Muscle layer of colon (tissue), 2 donors: ENCODE measurements around the gene ANO2.

Source experiments
- H3K27ac ChIP-seq: one replicate; pipeline ENCODE4 v1.7.0; 2013; ENCODE audit warnings: low read depth, mild to moderate bottlenecking, low read length, moderate library complexity
- H3K27me3 ChIP-seq, 2 donors: one replicate each; pipeline ENCODE4 v1.7.0; 2013; ENCODE audit warnings: low read length in 2 of 2, mild to moderate bottlenecking in 2 of 2; ENCODE audit not compliant: insufficient read depth in 2 of 2, control insufficient read depth in 1 of 2
- H3K36me3 ChIP-seq: one replicate; pipeline ENCODE4 v1.7.0; 2013; ENCODE audit warnings: mild to moderate bottlenecking, low read length; ENCODE audit not compliant: insufficient read depth
- H3K4me1 ChIP-seq: one replicate; pipeline ENCODE4 v1.7.0; 2013; ENCODE audit warnings: mild to moderate bottlenecking, low read length; ENCODE audit not compliant: insufficient read depth
- H3K4me3 ChIP-seq, 2 donors: one replicate each; pipeline ENCODE4 v1.7.0; 2013; ENCODE audit warnings: low read length in 2 of 2, low read depth in 1 of 2, mild to moderate bottlenecking in 1 of 2, moderate library complexity in 1 of 2
- H3K9ac ChIP-seq: one replicate; pipeline ENCODE4 v1.7.0; 2013; ENCODE audit warnings: low read length
- H3K9me3 ChIP-seq: one replicate; pipeline ENCODE4 v1.7.0; 2013; ENCODE audit warnings: mild to moderate bottlenecking, low read length
- donor health status: abdominal sarcoma.
- donor health status: Adenocarcinoma of cecum.

The ANO2 gene

DNA sequence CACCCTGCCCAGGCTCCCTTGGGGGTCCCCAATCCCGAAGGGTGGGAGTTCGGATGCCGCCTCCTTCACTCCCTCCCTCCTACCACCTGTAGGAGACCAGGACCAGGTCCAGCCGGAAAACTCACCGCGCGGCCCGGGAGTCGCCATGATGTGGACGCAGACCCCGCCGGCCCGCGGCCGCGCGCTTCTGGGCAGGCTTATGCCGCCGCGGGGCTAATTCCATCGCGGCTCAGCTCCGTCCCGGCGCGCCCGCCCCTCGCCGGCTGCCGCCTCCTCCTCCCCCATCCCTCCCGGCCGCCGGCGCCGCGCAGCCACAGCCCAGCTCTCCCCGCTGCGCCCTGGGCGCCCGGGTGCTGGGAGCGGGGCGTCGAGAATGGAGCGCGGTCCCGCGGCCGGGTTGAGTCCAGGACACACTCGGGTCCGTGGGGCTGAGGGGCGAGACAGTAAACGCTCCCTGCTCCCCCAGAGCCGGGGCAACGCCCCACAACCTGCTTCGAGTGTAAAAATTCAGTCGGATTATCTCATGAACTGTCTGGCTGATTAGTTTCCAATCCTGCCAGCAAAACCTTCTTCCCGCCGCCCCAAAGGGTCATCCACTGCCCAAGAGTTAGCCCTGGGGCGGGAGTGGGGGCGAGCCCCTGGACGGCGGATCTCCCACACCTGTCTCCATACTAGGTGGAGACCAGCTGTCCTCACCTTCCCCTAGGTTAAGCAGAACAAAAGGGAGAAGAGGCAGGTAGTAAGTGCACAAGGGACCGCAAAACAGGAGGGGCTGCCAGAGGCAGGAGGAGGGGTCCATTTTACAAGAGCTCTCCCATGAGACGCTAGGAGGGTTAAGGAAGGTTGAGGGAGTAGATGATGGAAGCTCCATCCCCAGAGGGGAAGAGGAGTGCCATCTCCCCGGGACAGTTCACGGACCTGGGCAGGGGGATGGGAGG, at the start of gene ANO2:
Gene ANO2, minus strand, starts transcription at position 189 of the 938 bp plus-strand sequence. Its CDS starts 42 bp downstream, at position 147.
- no peak within 1 kb of the TSS for H3K9ac ChIP-seq
- H3K36me3 ChIP-seq = no peaks in the 10 kb centered on the region
- H3K9me3 ChIP-seq = no peaks in the 10 kb centered on the region
- no peaks in the 10 kb centered on the region for H3K4me1 ChIP-seq
- H3K27ac ChIP-seq = no peak within 1 kb of the TSS
- H3K4me3 ChIP-seq = peak within 1 kb of the TSS; percentile 36 to 44
- peaks cover 14 to 26% of the 10 kb centered on the region in 2 donors for H3K27me3 ChIP-seq

GRCh38 chr12:5989621-5990020, 44.6 kb upstream of the ANO2 start:
- peaks cover 10% of the 10 kb centered on the region for H3K4me1 ChIP-seq
- no peaks in the 10 kb centered on the region for H3K27me3 ChIP-seq
- H3K9me3 ChIP-seq = no peaks in the 10 kb centered on the region
- H3K27ac ChIP-seq = no peak overlapping the region
- no peak overlapping the region for H3K9ac ChIP-seq
- no peak overlapping the region for H3K4me3 ChIP-seq
- no peaks in the 10 kb centered on the region for H3K36me3 ChIP-seq

- peak overlapping the region; percentile 47 for H3K27ac ChIP-seq
- no peak overlapping the region for H3K4me3 ChIP-seq
- no peak overlapping the region for H3K9ac ChIP-seq
- no peaks in the 10 kb centered on the region for H3K27me3 ChIP-seq
- peaks cover 10% of the 10 kb centered on the region for H3K4me1 ChIP-seq
- no peaks in the 10 kb centered on the region for H3K36me3 ChIP-seq
- no peaks in the 10 kb centered on the region for H3K9me3 ChIP-seq
These were observed 43.6 kb upstream of the ANO2 start for GRCh38 chr12:5988659-5989116.

- Histone ChIP-seq H3K9me3 (no peaks in the 10 kb centered on the region), H3K27ac (peak overlapping the region; percentile 47), H3K36me3 (no peaks in the 10 kb centered on the region), H3K27me3 (no peaks in the 10 kb centered on the region), H3K9ac (no peak overlapping the region), H3K4me3 (no peak overlapping the region), H3K4me1 (peaks cover 10% of the 10 kb centered on the region)
These were observed 43.0 kb upstream of the ANO2 start for GRCh38 chr12:5988088-5988487.

- Histone ChIP-seq H3K27ac (no peak overlapping the region), H3K9ac (no peak overlapping the region), H3K4me1 (peaks cover 10% of the 10 kb centered on the region), H3K36me3 (no peaks in the 10 kb centered on the region), H3K9me3 (no peaks in the 10 kb centered on the region), H3K27me3 (no peaks in the 10 kb centered on the region), H3K4me3 (no peak overlapping the region)
These were observed 42.5 kb upstream of the ANO2 start for GRCh38 chr12:5987573-5987972.

DNA sequence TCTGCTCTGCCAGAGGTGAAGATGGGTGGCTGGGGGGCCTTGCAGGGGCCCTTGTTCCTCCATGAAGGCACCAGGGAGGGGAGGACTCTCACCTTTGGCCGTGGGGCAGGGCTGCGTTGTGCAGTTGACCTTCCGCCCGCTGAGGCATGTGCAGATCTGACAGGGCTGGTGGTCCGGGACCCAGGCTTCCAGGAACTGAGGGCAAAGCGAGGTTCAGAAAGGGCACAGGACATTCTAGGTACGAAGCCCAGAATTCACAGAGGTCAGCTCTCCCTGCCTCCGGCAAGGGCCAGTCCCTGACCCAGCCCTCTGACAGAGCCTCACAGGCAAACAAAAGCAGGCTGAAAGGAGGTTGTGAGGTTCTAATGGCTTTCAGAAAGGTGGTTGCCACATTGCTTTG, 40.4 kb upstream of the ANO2 start:
- Histone ChIP-seq H3K36me3 (no peaks in the 10 kb centered on the region), H3K4me3 (no peak overlapping the region), H3K9me3 (no peaks in the 10 kb centered on the region), H3K27ac (no peak overlapping the region), H3K27me3 (no peaks in the 10 kb centered on the region), H3K4me1 (peaks cover 10% of the 10 kb centered on the region), H3K9ac (no peak overlapping the region)

GRCh38 chr12:5984873-5985272, 39.8 kb upstream of the ANO2 start:
- H3K27ac ChIP-seq = no peak overlapping the region
- H3K27me3 ChIP-seq = no peaks in the 10 kb centered on the region
- H3K36me3 ChIP-seq = no peaks in the 10 kb centered on the region
- H3K4me1 ChIP-seq = peaks cover 10% of the 10 kb centered on the region
- no peaks in the 10 kb centered on the region for H3K9me3 ChIP-seq
- no peak overlapping the region for H3K9ac ChIP-seq
- no peak overlapping the region for H3K4me3 ChIP-seq

DNA sequence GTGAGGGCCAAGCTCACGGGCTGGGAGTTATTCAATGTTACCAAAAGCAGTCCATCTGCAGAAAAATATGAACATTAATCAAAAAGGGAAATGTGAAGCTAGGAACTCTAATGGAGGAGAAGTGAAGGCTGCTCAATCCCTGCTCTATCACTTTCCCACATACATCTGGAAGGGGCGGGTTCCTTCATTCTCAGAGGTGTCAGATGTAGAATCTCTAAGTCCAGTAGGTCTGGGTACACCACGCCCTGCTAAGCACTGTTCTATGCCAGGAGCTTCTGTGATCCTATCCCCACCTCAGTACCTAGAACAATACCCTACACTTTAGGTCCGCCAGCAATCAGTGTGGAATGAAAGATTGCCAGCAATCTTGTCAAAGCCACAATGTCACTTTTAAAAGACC, 37.0 kb upstream of the ANO2 start:
- H3K27ac ChIP-seq = no peak overlapping the region
- H3K4me1 ChIP-seq = no peaks in the 10 kb centered on the region
- H3K9me3 ChIP-seq = no peaks in the 10 kb centered on the region
- no peak overlapping the region for H3K9ac ChIP-seq
- no peaks in the 10 kb centered on the region for H3K27me3 ChIP-seq
- no peaks in the 10 kb centered on the region for H3K36me3 ChIP-seq
- no peak overlapping the region for H3K4me3 ChIP-seq

GRCh38 chr12:5977556-5977955, 32.5 kb upstream of the ANO2 start:
- H3K4me3 ChIP-seq = no peak overlapping the region
- H3K4me1 ChIP-seq = no peaks in the 10 kb centered on the region
- H3K36me3 ChIP-seq = no peaks in the 10 kb centered on the region
- no peaks in the 10 kb centered on the region for H3K27me3 ChIP-seq
- no peak overlapping the region for H3K9ac ChIP-seq
- H3K27ac ChIP-seq = no peak overlapping the region
- no peaks in the 10 kb centered on the region for H3K9me3 ChIP-seq

- H3K36me3 ChIP-seq = no peaks in the 10 kb centered on the region
- no peaks in the 10 kb centered on the region for H3K27me3 ChIP-seq
- no peak overlapping the region for H3K9ac ChIP-seq
- H3K9me3 ChIP-seq = no peaks in the 10 kb centered on the region
- H3K27ac ChIP-seq = no peak overlapping the region
- no peaks in the 10 kb centered on the region for H3K4me1 ChIP-seq
- H3K4me3 ChIP-seq = no peak overlapping the region
These were observed 31.7 kb upstream of the ANO2 start for GRCh38 chr12:5976711-5977110.

- H3K36me3 ChIP-seq = no peaks in the 10 kb centered on the region
These were observed 31.1 kb upstream of the ANO2 start for GRCh38 chr12:5976196-5976595.

More at GRCh38 chr12:5976196-5976595, 31.1 kb upstream of the ANO2 start:
- Histone ChIP-seq H3K27ac (no peak overlapping the region), H3K27me3 (no peaks in the 10 kb centered on the region), H3K4me3 (no peak overlapping the region), H3K9me3 (no peaks in the 10 kb centered on the region), H3K4me1 (no peaks in the 10 kb centered on the region), H3K9ac (no peak overlapping the region)
